Cerebellar nuclear complex (tissue), 1 donor: ENCODE data around the gene BRSK1.

ENCODE experiments used
- DNase-seq, 2 experiments: peaks; one replicate each; lab custom pipeline; 2025; lab: John Stamatoyannopoulos, UW

BRSK1 gene

GRCh38 chr19:55353356-55353802, 69.6 kb downstream of the BRSK1 start:
- DNase-seq, result no peak

- DNase-seq, result no peak
These were observed 70.3 kb downstream of the BRSK1 start for GRCh38 chr19:55353803-55354697.

- DNase-seq, result no peak
These were observed 71.0 kb downstream of the BRSK1 start, which contains the start of gene COX6B2 for GRCh38 chr19:55354698-55355212. Gene COX6B2, minus strand, starts transcription at chr19:55354719. Its CDS starts 198 bp downstream, at chr19:55354521.

GRCh38 chr19:55355213-55355821, 71.5 kb downstream of the BRSK1 start:
- no peak for DNase-seq

- no peak for DNase-seq
These were observed 74.7 kb downstream of the BRSK1 start for GRCh38 chr19:55358493-55358892.

GRCh38 chr19:55358943-55359908, 75.4 kb downstream of the BRSK1 start:
- no peak for DNase-seq

- DNase-seq, result no peak
These were observed 77.1 kb downstream of the BRSK1 start for GRCh38 chr19:55360902-55361301.
